ENCODE measurements around the gene APOBEC3C.
"Not testable (repeated sequence)": the region's sequence is repeated elsewhere in the genome, so short reads cannot be mapped to it uniquely, and the experiment has no call there.

APOBEC3C gene

GRCh38 chr22:39012533-39013511, 1.2 kb upstream of the APOBEC3C start:
- ChIA-PET CTCF (interaction anchor here (0.8 to 2.1 kb wide), 5 partner anchors 8 to 108 kb away, joined by 3 to 8 read pairs (median 3); no protein-coding TSS in a partner anchor), POLR2A (interaction anchor here (0.6 kb wide), 1 partner anchor 1042 kb away, joined by 3 read pairs; no protein-coding TSS in a partner anchor)
- Histone ChIP-seq H3K27ac (ENCODE audit: insufficient read depth in 1 of 2, low read depth in 1 of 2, low read length in 2 of 2, poor library complexity in 1 of 2, severe bottlenecking in 2 of 2) (peak overlapping the region in 1 of 2 experiments; percentile 84), H3K9me3 (ENCODE audit: control extremely low read depth in 1 of 5, control insufficient read depth in 4 of 5, insufficient read depth in 2 of 5, low read depth in 1 of 5, low read length in 4 of 5) (no peaks in the 10 kb centered on the region), H3K4me1 (ENCODE audit: control extremely low read depth in 1 of 4, control insufficient read depth in 4 of 4, insufficient read depth in 4 of 4, low read length in 3 of 4) (peaks cover 0 to 28% (median 17%) of the 10 kb centered on the region in 4 experiments), H3K4me3 (ENCODE audit: control insufficient read depth in 1 of 7, extremely low read depth in 1 of 7, insufficient read depth in 4 of 7, low read depth in 2 of 7, low read length in 6 of 7) (peak overlapping the region in 2 of 7 experiments; percentile 74 to 78), H3K36me3 (ENCODE audit: control insufficient read depth in 4 of 4, insufficient read depth in 4 of 4, low read length in 3 of 4) (peaks cover 0 to 3% (median 1%) of the 10 kb centered on the region in 4 experiments), H3K27me3 (replicated peaks in 2 of 5; ENCODE audit: control insufficient read depth in 4 of 5, insufficient read depth in 5 of 5, low read length in 4 of 5) (no peaks in the 10 kb centered on the region)
- DNase-seq: no peak
- 96% methylated on average over 21 of the region's 29 CpGs for WGBS (ENCODE audit: insufficient coverage)

GRCh38 chr22:39013561-39013941, 506 bp upstream of the APOBEC3C start:
- peak overlapping the region; percentile 46 to 84 for H3K27ac ChIP-seq (ENCODE audit: insufficient read depth in 1 of 2, low read depth in 1 of 2, low read length in 2 of 2, poor library complexity in 1 of 2, severe bottlenecking in 2 of 2)
- H3K27me3 ChIP-seq (replicated peaks in 2 of 5; ENCODE audit: control insufficient read depth in 4 of 5, insufficient read depth in 5 of 5, low read length in 4 of 5); H3K9me3 ChIP-seq (ENCODE audit: control extremely low read depth in 1 of 5, control insufficient read depth in 4 of 5, insufficient read depth in 2 of 5, low read depth in 1 of 5, low read length in 4 of 5); H3K36me3 ChIP-seq (ENCODE audit: control insufficient read depth in 4 of 4, insufficient read depth in 4 of 4, low read length in 3 of 4): not testable (repeated sequence)
- peak overlapping the region; percentile 16 to 85 (median 68) for H3K4me3 ChIP-seq (ENCODE audit: control insufficient read depth in 1 of 7, extremely low read depth in 1 of 7, insufficient read depth in 4 of 7, low read depth in 2 of 7, low read length in 6 of 7)
- peaks cover 0 to 28% (median 17%) of the 10 kb centered on the region in 4 experiments for H3K4me1 ChIP-seq (ENCODE audit: control extremely low read depth in 1 of 4, control insufficient read depth in 4 of 4, insufficient read depth in 4 of 4, low read length in 3 of 4)
- no CpG with 5 or more reads among the region's 6 CpGs for WGBS (ENCODE audit: insufficient coverage)
- CTCF ChIA-PET: interaction anchor here (0.8 to 2.1 kb wide), 5 partner anchors 9 to 107 kb away, joined by 3 to 8 read pairs (median 3); no protein-coding TSS in a partner anchor
- POLR2A ChIA-PET: interaction anchor here (0.6 kb wide), 1 partner anchor 1041 kb away, joined by 3 read pairs; no protein-coding TSS in a partner anchor
- DNase-seq: peak in 2 of 3 donors; percentile 24 to 36

- Histone ChIP-seq H3K4me3 (ENCODE audit: control insufficient read depth in 1 of 7, extremely low read depth in 1 of 7, insufficient read depth in 4 of 7, low read depth in 2 of 7, low read length in 6 of 7) (peak overlapping the region in 6 of 7 experiments; percentile 67 to 85 (median 71)), H3K36me3 (ENCODE audit: control insufficient read depth in 4 of 4, insufficient read depth in 4 of 4, low read length in 3 of 4) (peaks cover 0 to 13% (median 2%) of the 10 kb centered on the region in 4 experiments), H3K4me1 (ENCODE audit: control extremely low read depth in 1 of 4, control insufficient read depth in 4 of 4, insufficient read depth in 4 of 4, low read length in 3 of 4) (peaks cover 0 to 28% (median 17%) of the 10 kb centered on the region in 4 experiments), H3K27ac (ENCODE audit: insufficient read depth in 1 of 2, low read depth in 1 of 2, low read length in 2 of 2, poor library complexity in 1 of 2, severe bottlenecking in 2 of 2) (peak overlapping the region; percentile 46 to 84)
- H3K27me3 ChIP-seq (replicated peaks in 2 of 5; ENCODE audit: control insufficient read depth in 4 of 5, insufficient read depth in 5 of 5, low read length in 4 of 5); POLR2A ChIA-PET; H3K9me3 ChIP-seq (ENCODE audit: control extremely low read depth in 1 of 5, control insufficient read depth in 4 of 5, insufficient read depth in 2 of 5, low read depth in 1 of 5, low read length in 4 of 5); DNase-seq: not testable (repeated sequence)
- 74% methylated on average over 4 of the region's 6 CpGs for WGBS (ENCODE audit: insufficient coverage)
- CTCF ChIA-PET: interaction anchor here (1.2 to 2.1 kb wide), 2 partner anchors 11 to 143 kb away, joined by 3 to 8 read pairs; no protein-coding TSS in a partner anchor
Measured at GRCh38 chr22:39014723-39015121, 665 bp downstream of the APOBEC3C start.

- POLR2A ChIA-PET: no interaction called here
- Histone ChIP-seq H3K4me3 (ENCODE audit: control insufficient read depth in 1 of 7, extremely low read depth in 1 of 7, insufficient read depth in 4 of 7, low read depth in 2 of 7, low read length in 6 of 7) (no peak overlapping the region), H3K36me3 (ENCODE audit: control insufficient read depth in 4 of 4, insufficient read depth in 4 of 4, low read length in 3 of 4) (peaks cover 0 to 13% (median 2%) of the 10 kb centered on the region in 4 experiments), H3K27me3 (replicated peaks in 2 of 5; ENCODE audit: control insufficient read depth in 4 of 5, insufficient read depth in 5 of 5, low read length in 4 of 5) (no peaks in the 10 kb centered on the region), H3K4me1 (ENCODE audit: control extremely low read depth in 1 of 4, control insufficient read depth in 4 of 4, insufficient read depth in 4 of 4, low read length in 3 of 4) (peaks cover 0 to 39% (median 28%) of the 10 kb centered on the region in 4 experiments), H3K27ac (ENCODE audit: insufficient read depth in 1 of 2, low read depth in 1 of 2, low read length in 2 of 2, poor library complexity in 1 of 2, severe bottlenecking in 2 of 2) (no peak overlapping the region), H3K9me3 (ENCODE audit: control extremely low read depth in 1 of 5, control insufficient read depth in 4 of 5, insufficient read depth in 2 of 5, low read depth in 1 of 5, low read length in 4 of 5) (no peaks in the 10 kb centered on the region)
- 98% methylated on average over 12 of the region's 13 CpGs for WGBS (ENCODE audit: insufficient coverage)
- no peak for DNase-seq
- CTCF ChIA-PET: no interaction called here
Measured at GRCh38 chr22:39016592-39016991, 2.5 kb downstream of the APOBEC3C start.

GRCh38 chr22:39017596-39018365, 3.7 kb downstream of the APOBEC3C start:
- H3K9me3 ChIP-seq (ENCODE audit: control extremely low read depth in 1 of 5, control insufficient read depth in 4 of 5, insufficient read depth in 2 of 5, low read depth in 1 of 5, low read length in 4 of 5): no peaks in the 10 kb centered on the region
- H3K27me3 ChIP-seq (replicated peaks in 2 of 5; ENCODE audit: control insufficient read depth in 4 of 5, insufficient read depth in 5 of 5, low read length in 4 of 5): no peaks in the 10 kb centered on the region
- peaks cover 0 to 13% (median 2%) of the 10 kb centered on the region in 4 experiments for H3K36me3 ChIP-seq (ENCODE audit: control insufficient read depth in 4 of 4, insufficient read depth in 4 of 4, low read length in 3 of 4)
- H3K4me1 ChIP-seq (ENCODE audit: control extremely low read depth in 1 of 4, control insufficient read depth in 4 of 4, insufficient read depth in 4 of 4, low read length in 3 of 4): peaks cover 0 to 43% (median 36%) of the 10 kb centered on the region in 4 experiments
- WGBS (ENCODE audit: insufficient coverage): 94% methylated on average over 14 of the region's 18 CpGs
- no peak overlapping the region for H3K4me3 ChIP-seq (ENCODE audit: control insufficient read depth in 1 of 7, extremely low read depth in 1 of 7, insufficient read depth in 4 of 7, low read depth in 2 of 7, low read length in 6 of 7)
- no peak overlapping the region for H3K27ac ChIP-seq (ENCODE audit: insufficient read depth in 1 of 2, low read depth in 1 of 2, low read length in 2 of 2, poor library complexity in 1 of 2, severe bottlenecking in 2 of 2)
- DNase-seq: no peak
- ChIA-PET CTCF (interaction anchor here (0.6 kb wide), 1 partner anchor 1785 kb away, joined by 3 read pairs; no protein-coding TSS in a partner anchor), POLR2A (no interaction called here)

- H3K9me3 ChIP-seq (ENCODE audit: control extremely low read depth in 1 of 5, control insufficient read depth in 4 of 5, insufficient read depth in 2 of 5, low read depth in 1 of 5, low read length in 4 of 5); H3K27ac ChIP-seq (ENCODE audit: insufficient read depth in 1 of 2, low read depth in 1 of 2, low read length in 2 of 2, poor library complexity in 1 of 2, severe bottlenecking in 2 of 2); H3K27me3 ChIP-seq (replicated peaks in 2 of 5; ENCODE audit: control insufficient read depth in 4 of 5, insufficient read depth in 5 of 5, low read length in 4 of 5); POLR2A ChIA-PET: not testable (repeated sequence)
- peak in 1 of 3 donors; percentile 15 for DNase-seq
- H3K4me1 ChIP-seq (ENCODE audit: control extremely low read depth in 1 of 4, control insufficient read depth in 4 of 4, insufficient read depth in 4 of 4, low read length in 3 of 4): peaks cover 0 to 24% (median 21%) of the 10 kb centered on the region in 4 experiments
- WGBS (ENCODE audit: insufficient coverage): 72% methylated on average over 7 of the region's 15 CpGs
- CTCF ChIA-PET: interaction anchor here (1.6 kb wide), 1 partner anchor 11 kb away, joined by 3 read pairs; no protein-coding TSS in a partner anchor
- peaks cover 0 to 28% (median 11%) of the 10 kb centered on the region in 4 experiments for H3K36me3 ChIP-seq (ENCODE audit: control insufficient read depth in 4 of 4, insufficient read depth in 4 of 4, low read length in 3 of 4)
- peak overlapping the region in 6 of 7 experiments; percentile 22 to 77 (median 50) for H3K4me3 ChIP-seq (ENCODE audit: control insufficient read depth in 1 of 7, extremely low read depth in 1 of 7, insufficient read depth in 4 of 7, low read depth in 2 of 7, low read length in 6 of 7)
Measured at GRCh38 chr22:39020021-39020651, 6.1 kb downstream of the APOBEC3C start.
